Breast epithelium (tissue), 4 donors: Measurements from ENCODE around the gene PGM5. TPM values are rescaled to one million over a fixed set of nuclear protein-coding genes. Genes with fewer than 3 reads are reported as not detected.
A peak's percentile ranks its signal among the peaks of the same experiment; 100 is the strongest.

ENCODE experiments used
- DNase-seq, 2 donors: peaks; one replicate each; pipeline ENCODE4 v3.0.0-alpha.2; 2019; ENCODE audit warnings: low spot score in 2 of 2
- H3K27ac ChIP-seq, 2 donors: fragments of 200-600 bp; sonication (generic) in 1 of 2; one replicate each; pipeline ENCODE4 v1.5.1; 2016 to 2019; ENCODE audit warnings: mild to moderate bottlenecking in 1 of 2
- H3K27me3 ChIP-seq, 2 donors: fragments of 200-600 bp; sonication (generic) in 1 of 2; one replicate each; pipeline versions ENCODE4 v1.5.1 to v1.6.0; 2017 to 2019; ENCODE audit warnings: control low read depth in 1 of 2, mild to moderate bottlenecking in 1 of 2
- H3K36me3 ChIP-seq: fragments of 200-600 bp; one replicate; pipeline ENCODE4 v1.5.1; 2019
- H3K4me1 ChIP-seq, 2 donors: fragments of 200-600 bp; sonication (generic); one replicate each; pipeline ENCODE4 v1.5.1; 2016 to 2019; ENCODE audit warnings: control low read depth in 1 of 2
- H3K4me3 ChIP-seq, 3 donors: fragments of 200-600 bp; sonication (generic); 1 replicate in 2 of 3; 2 replicates in 1 of 3; pipeline ENCODE4 v1.5.1; 2016 to 2019; ENCODE audit warnings: mild to moderate bottlenecking in 3 of 3, moderate library complexity in 2 of 3
- H3K9me3 ChIP-seq, 2 donors: fragments of 200-600 bp; sonication (generic) in 1 of 2; one replicate each; pipeline ENCODE4 v1.5.1; 2016 to 2019; ENCODE audit warnings: control low read depth in 1 of 2
- CTCF ChIP-seq, 3 donors: fragments of 450-650 bp; IDR thresholded peaks; one replicate each; pipeline ENCODE4 v1.5.1; 2016 to 2017; ENCODE audit warnings: antibody characterized with exemption in 3 of 3, mild to moderate bottlenecking in 3 of 3, moderate library complexity in 3 of 3
- POLR2A ChIP-seq: fragments of 450-650 bp; IDR thresholded peaks from one replicate; pipeline ENCODE4 v1.6.1; 2016; ENCODE audit warnings: antibody characterized with exemption, mild to moderate bottlenecking, moderate library complexity
- POLR2AphosphoS5 ChIP-seq, 3 donors: sonication (generic); formaldehyde crosslinking; IDR thresholded peaks; one replicate each; pipeline ENCODE4 v1.6.1; 2017; ENCODE audit warnings: antibody characterized with exemption in 3 of 3
- intact Hi-C: fragments of 100-400 bp; cut with DNase I; formaldehyde crosslinking; loops from one replicate; pipeline ENCODE4 v1.15.1; 2023; ENCODE audit warnings: low total_unique reads
- total RNA-seq, 3 donors: library from RNA; depleted of rRNA; stranded (reverse); fragments of >200 nt; gene quantifications; one replicate each; pipeline ENCODE4 v1.1.0, GENCODE V29; 2016

Gene PGM5
- total RNA-seq, 3 donors from 2014 or later = 11.6 to 30.8 (median 22.2) TPM

GRCh38 chr9:68546596-68547390, 190.4 kb downstream of the PGM5 start:
- H3K36me3 ChIP-seq = no peaks in the 10 kb centered on the region
- no peaks in the 10 kb centered on the region for H3K4me1 ChIP-seq
- peaks cover 0 to 7% of the 10 kb centered on the region in 2 donors for H3K9me3 ChIP-seq
- TF ChIP-seq POLR2A (no peak), POLR2AphosphoS5 (IDR thresholded peaks at IDR 0.05) (peak in 1 of 3 donors; percentile 14)
- DNase-seq = no peak
- H3K27ac ChIP-seq = peak overlapping the region in 1 of 2 donors; percentile 50
- H3K27me3 ChIP-seq = no peaks in the 10 kb centered on the region
- intact Hi-C loops = no loop called here
- peak overlapping the region in 1 of 3 donors; percentile 6 for H3K4me3 ChIP-seq

- DNase-seq = no peak
- TF ChIP-seq CTCF (IDR thresholded peaks at IDR 0.05) (no peak), POLR2AphosphoS5 (IDR thresholded peaks at IDR 0.05) (no peak), POLR2A (no peak)
- no peaks in the 10 kb centered on the region for H3K36me3 ChIP-seq
- no peaks in the 10 kb centered on the region for H3K27me3 ChIP-seq
- no peaks in the 10 kb centered on the region for H3K4me1 ChIP-seq
- intact Hi-C loops = no loop called here
- no peak overlapping the region for H3K27ac ChIP-seq
- H3K9me3 ChIP-seq = peaks cover 0 to 7% of the 10 kb centered on the region in 2 donors
- no peak overlapping the region for H3K4me3 ChIP-seq
These were observed 191.0 kb downstream of the PGM5 start for GRCh38 chr9:68547417-68547816.

- H3K4me1 ChIP-seq = no peaks in the 10 kb centered on the region
- no peak overlapping the region for H3K27ac ChIP-seq
- no peaks in the 10 kb centered on the region for H3K27me3 ChIP-seq
- H3K4me3 ChIP-seq = no peak overlapping the region
- DNase-seq = no peak
- TF ChIP-seq POLR2A (no peak), POLR2AphosphoS5 (IDR thresholded peaks at IDR 0.05) (no peak), CTCF (IDR thresholded peaks at IDR 0.05) (no peak)
- no peaks in the 10 kb centered on the region for H3K36me3 ChIP-seq
- intact Hi-C loops = no loop called here
- H3K9me3 ChIP-seq = peaks cover 0 to 7% of the 10 kb centered on the region in 2 donors
These were observed 191.8 kb downstream of the PGM5 start for GRCh38 chr9:68548241-68548640.

GRCh38 chr9:68551191-68551590, 194.8 kb downstream of the PGM5 start:
- no peak overlapping the region for H3K27ac ChIP-seq
- intact Hi-C loops = no loop called here

GRCh38 chr9:68552700-68553476, 196.5 kb downstream of the PGM5 start:
- intact Hi-C loops = no loop called here
- no peak overlapping the region for H3K27ac ChIP-seq
- TF ChIP-seq CTCF (IDR thresholded peaks at IDR 0.05) (no peak), POLR2AphosphoS5 (IDR thresholded peaks at IDR 0.05) (no peak), POLR2A (no peak)
- no peak for DNase-seq
- H3K27me3 ChIP-seq = no peaks in the 10 kb centered on the region
- no peaks in the 10 kb centered on the region for H3K36me3 ChIP-seq
- peaks cover 0 to 3% of the 10 kb centered on the region in 2 donors for H3K9me3 ChIP-seq
- no peaks in the 10 kb centered on the region for H3K4me1 ChIP-seq
- no peak overlapping the region for H3K4me3 ChIP-seq

More at GRCh38 chr9:68551191-68551590, 194.8 kb downstream of the PGM5 start:
- Histone ChIP-seq H3K36me3 (no peaks in the 10 kb centered on the region), H3K4me1 (no peaks in the 10 kb centered on the region), H3K4me3 (no peak overlapping the region), H3K9me3 (peaks cover 0 to 7% of the 10 kb centered on the region in 2 donors), H3K27me3 (no peaks in the 10 kb centered on the region)
- TF ChIP-seq CTCF (IDR thresholded peaks at IDR 0.05) = no peak
- no peak for TF ChIP-seq POLR2A
- TF ChIP-seq POLR2AphosphoS5 (IDR thresholded peaks at IDR 0.05) = no peak
- DNase-seq = no peak
